Measurements from ENCODE around the gene PTGS1.

DNA sequence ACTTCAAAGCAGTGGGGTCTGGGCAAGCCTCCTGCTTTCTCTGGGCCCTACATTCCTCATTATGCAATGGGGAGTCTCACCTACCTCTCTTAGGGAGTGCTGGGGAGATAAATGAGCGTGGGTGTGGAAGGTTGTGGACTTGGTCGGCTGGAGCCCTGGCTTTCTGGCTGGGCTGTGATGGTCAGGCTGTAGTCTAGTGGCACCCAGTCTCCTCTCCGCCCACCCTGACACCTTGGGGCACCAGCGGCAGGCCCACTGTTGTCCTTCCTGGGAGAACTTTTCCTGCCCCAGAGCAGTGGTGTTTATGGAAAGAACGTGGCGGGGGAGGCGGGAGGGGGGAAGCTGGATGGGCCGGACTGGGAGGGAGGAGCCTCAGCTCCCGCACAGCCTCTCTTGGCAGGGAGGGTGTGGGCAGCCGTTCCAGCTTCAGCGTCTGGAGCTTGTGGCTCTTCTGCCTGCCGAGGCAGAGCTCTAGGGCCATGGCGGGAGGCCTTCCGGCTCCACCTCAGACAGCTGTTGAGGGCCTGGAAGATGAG lies 4.1 kb downstream of the PTGS1 start:
- TF ChIP-seq BHLHE40 (IDR thresholded peaks at IDR 0.05; ENCODE audit: borderline replicate concordance) (no peak), ZNF384 (IDR thresholded peaks at IDR 0.05) (no peak), LEF1 (IDR thresholded peaks at IDR 0.05; ENCODE audit: borderline replicate concordance) (no peak), ELF4 (IDR thresholded peaks at IDR 0.05) (no peak), SP1 (IDR thresholded peaks at IDR 0.05) (no peak), ARNT (IDR thresholded peaks at IDR 0.05) (no peak), HDGF (IDR thresholded peaks at IDR 0.05; ENCODE audit: borderline replicate concordance) (no peak), FOXM1 (IDR thresholded peaks at IDR 0.05; ENCODE audit: borderline replicate concordance) (no peak), NFRKB (IDR thresholded peaks at IDR 0.05) (no peak), FOXK2 (IDR thresholded peaks at IDR 0.05) (no peak), L3MBTL2 (conservative IDR thresholded peaks at IDR 0.05) (no peak), SUZ12 (IDR thresholded peaks at IDR 0.05) (no peak), TARDBP (IDR thresholded peaks at IDR 0.05) (no peak)
- TF ChIP-seq, protein P1, sequence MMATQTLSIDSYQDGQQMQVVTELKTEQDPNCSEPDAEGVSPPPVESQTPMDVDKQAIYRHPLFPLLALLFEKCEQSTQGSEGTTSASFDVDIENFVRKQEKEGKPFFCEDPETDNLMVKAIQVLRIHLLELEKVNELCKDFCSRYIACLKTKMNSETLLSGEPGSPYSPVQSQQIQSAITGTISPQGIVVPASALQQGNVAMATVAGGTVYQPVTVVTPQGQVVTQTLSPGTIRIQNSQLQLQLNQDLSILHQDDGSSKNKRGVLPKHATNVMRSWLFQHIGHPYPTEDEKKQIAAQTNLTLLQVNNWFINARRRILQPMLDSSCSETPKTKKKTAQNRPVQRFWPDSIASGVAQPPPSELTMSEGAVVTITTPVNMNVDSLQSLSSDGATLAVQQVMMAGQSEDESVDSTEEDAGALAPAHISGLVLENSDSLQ (IDR thresholded peaks at IDR 0.05), result no peak

All from HEK293T (cell line).